ENCODE measurements around the gene TRIM28. TPM values are rescaled to one million over a fixed set of nuclear protein-coding genes. Genes with fewer than 3 reads are reported as not detected.

TRIM28 gene
- total RNA-seq, 1 experiment from 2014 or later = 1,038 TPM

GRCh38 chr19:58563823-58564222 lies 20.0 kb downstream of the TRIM28 start:
- peaks cover 16% of the 10 kb centered on the region for H3K4me1 ChIP-seq (ENCODE audit: insufficient read depth, low read length, poor library complexity, severe bottlenecking)
- H3K36me3 ChIP-seq (ENCODE audit: insufficient read depth, low read length, poor library complexity, severe bottlenecking) = no peaks in the 10 kb centered on the region
- H3K27me3 ChIP-seq (replicated peaks; ENCODE audit: insufficient read depth, low read depth, low read length, poor library complexity) = no peaks in the 10 kb centered on the region
- no peak overlapping the region for H3K27ac ChIP-seq (ENCODE audit: low read depth, low read length, poor library complexity, severe bottlenecking)
- TF ChIP-seq CTCF (conservative IDR thresholded peaks at IDR 0.05; ENCODE audit: low read depth, low read length) = no peak
- no peak for TF ChIP-seq EZH2 (IDR thresholded peaks at IDR 0.05; ENCODE audit: borderline replicate concordance, low read depth, low read length, poor library complexity, severe bottlenecking)
- no peaks in the 10 kb centered on the region for H3K9me3 ChIP-seq (ENCODE audit: low read depth, low read length, poor library complexity, severe bottlenecking)
- DNase-seq (ENCODE audit: low spot score) = no peak
- POLR2A ChIA-PET (ENCODE audit: low non-redundant PET) = no interaction called here
- intact Hi-C loops (cut with micrococcal nuclease; ENCODE audit: unreplicated experiment) = no loop called here
- CTCF ChIA-PET = no interaction called here
- H3K4me3 ChIP-seq (ENCODE audit: low read depth, low read length, poor library complexity, severe bottlenecking) = no peak overlapping the region
- no TSS peak for BruUV-seq (replicated peaks)

GRCh38 chr19:58566989-58567388 lies 23.1 kb downstream of the TRIM28 start:
- intact Hi-C loops (cut with micrococcal nuclease; ENCODE audit: unreplicated experiment) = no loop called here
- POLR2A ChIA-PET (ENCODE audit: low non-redundant PET) = no interaction called here
- peaks cover 10% of the 10 kb centered on the region for H3K4me1 ChIP-seq (ENCODE audit: insufficient read depth, low read length, poor library complexity, severe bottlenecking)
- H3K36me3 ChIP-seq (ENCODE audit: insufficient read depth, low read length, poor library complexity, severe bottlenecking) = peaks cover 2% of the 10 kb centered on the region
- H3K27ac ChIP-seq (ENCODE audit: low read depth, low read length, poor library complexity, severe bottlenecking) = no peak overlapping the region
- no peaks in the 10 kb centered on the region for H3K9me3 ChIP-seq (ENCODE audit: low read depth, low read length, poor library complexity, severe bottlenecking)
- CTCF ChIA-PET = no interaction called here
- DNase-seq (ENCODE audit: low spot score) = no peak
- no TSS peak for BruUV-seq (replicated peaks)
- no peaks in the 10 kb centered on the region for H3K27me3 ChIP-seq (replicated peaks; ENCODE audit: insufficient read depth, low read depth, low read length, poor library complexity)
- no peak overlapping the region for H3K4me3 ChIP-seq (ENCODE audit: low read depth, low read length, poor library complexity, severe bottlenecking)
- TF ChIP-seq EZH2 (IDR thresholded peaks at IDR 0.05; ENCODE audit: borderline replicate concordance, low read depth, low read length, poor library complexity, severe bottlenecking) (no peak), CTCF (conservative IDR thresholded peaks at IDR 0.05; ENCODE audit: low read depth, low read length) (no peak)

GRCh38 chr19:58568453-58569130 lies 24.7 kb downstream of the TRIM28 start:
- POLR2A ChIA-PET (ENCODE audit: low non-redundant PET) = interaction anchor here (0.6 kb wide), 1 partner anchor 9 kb away, joined by 3 read pairs; no protein-coding TSS in a partner anchor
- H3K9me3 ChIP-seq (ENCODE audit: low read depth, low read length, poor library complexity, severe bottlenecking) = no peaks in the 10 kb centered on the region
- intact Hi-C loops (cut with micrococcal nuclease; ENCODE audit: unreplicated experiment) = no loop called here

More at GRCh38 chr19:58568453-58569130, 24.7 kb downstream of the TRIM28 start:
- no peak overlapping the region for H3K4me3 ChIP-seq (ENCODE audit: low read depth, low read length, poor library complexity, severe bottlenecking)
- CTCF ChIA-PET = no interaction called here
- no peaks in the 10 kb centered on the region for H3K27me3 ChIP-seq (replicated peaks; ENCODE audit: insufficient read depth, low read depth, low read length, poor library complexity)
- peaks cover 2% of the 10 kb centered on the region for H3K36me3 ChIP-seq (ENCODE audit: insufficient read depth, low read length, poor library complexity, severe bottlenecking)
- no peak for DNase-seq (ENCODE audit: low spot score)
- BruUV-seq (replicated peaks) = no TSS peak
- H3K4me1 ChIP-seq (ENCODE audit: insufficient read depth, low read length, poor library complexity, severe bottlenecking) = peaks cover 7% of the 10 kb centered on the region
- TF ChIP-seq EZH2 (IDR thresholded peaks at IDR 0.05; ENCODE audit: borderline replicate concordance, low read depth, low read length, poor library complexity, severe bottlenecking) = no peak
- no peak overlapping the region for H3K27ac ChIP-seq (ENCODE audit: low read depth, low read length, poor library complexity, severe bottlenecking)
